ENCODE data around the gene CGNL1.

The CGNL1 gene

DNA sequence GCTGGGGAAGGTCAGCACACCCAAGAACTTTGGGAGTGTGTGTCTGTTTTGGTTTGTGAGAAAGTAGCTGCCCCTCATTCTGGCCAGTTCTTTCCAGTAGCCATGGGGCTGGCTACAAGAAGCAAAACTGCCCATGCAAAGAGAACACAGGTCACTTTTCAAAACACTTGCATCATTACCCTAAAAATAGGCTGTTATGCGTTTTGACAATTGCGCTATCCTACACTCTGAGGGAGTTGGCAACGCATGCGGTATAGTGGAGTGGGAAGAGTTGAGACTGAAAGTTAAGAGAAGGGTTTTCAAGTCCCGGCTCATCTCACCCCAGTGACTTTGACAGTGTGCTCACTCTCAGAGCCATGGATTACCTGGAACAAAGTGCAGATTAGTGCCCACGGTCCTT, 173.6 kb downstream of the CGNL1 start:
- no peak overlapping the region for H3K27ac ChIP-seq (ENCODE audit: low read length)
- H3K27me3 ChIP-seq (ENCODE audit: insufficient read depth, low read length, poor library complexity) = peaks cover 10% of the 10 kb centered on the region
- TF ChIP-seq, protein P1, sequence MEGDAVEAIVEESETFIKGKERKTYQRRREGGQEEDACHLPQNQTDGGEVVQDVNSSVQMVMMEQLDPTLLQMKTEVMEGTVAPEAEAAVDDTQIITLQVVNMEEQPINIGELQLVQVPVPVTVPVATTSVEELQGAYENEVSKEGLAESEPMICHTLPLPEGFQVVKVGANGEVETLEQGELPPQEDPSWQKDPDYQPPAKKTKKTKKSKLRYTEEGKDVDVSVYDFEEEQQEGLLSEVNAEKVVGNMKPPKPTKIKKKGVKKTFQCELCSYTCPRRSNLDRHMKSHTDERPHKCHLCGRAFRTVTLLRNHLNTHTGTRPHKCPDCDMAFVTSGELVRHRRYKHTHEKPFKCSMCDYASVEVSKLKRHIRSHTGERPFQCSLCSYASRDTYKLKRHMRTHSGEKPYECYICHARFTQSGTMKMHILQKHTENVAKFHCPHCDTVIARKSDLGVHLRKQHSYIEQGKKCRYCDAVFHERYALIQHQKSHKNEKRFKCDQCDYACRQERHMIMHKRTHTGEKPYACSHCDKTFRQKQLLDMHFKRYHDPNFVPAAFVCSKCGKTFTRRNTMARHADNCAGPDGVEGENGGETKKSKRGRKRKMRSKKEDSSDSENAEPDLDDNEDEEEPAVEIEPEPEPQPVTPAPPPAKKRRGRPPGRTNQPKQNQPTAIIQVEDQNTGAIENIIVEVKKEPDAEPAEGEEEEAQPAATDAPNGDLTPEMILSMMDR (IDR thresholded peaks at IDR 0.05; ENCODE audit: borderline replicate concordance, extremely low read depth, low read length, poor library complexity, severe bottlenecking) = no peak
- TF ChIP-seq EZH2 (IDR thresholded peaks at IDR 0.05; ENCODE audit: borderline replicate concordance, low read depth, low read length, severe bottlenecking) = no peak
- H3K9ac ChIP-seq (ENCODE audit: low read depth, low read length) = no peak overlapping the region
- no peak overlapping the region for H2AFZ ChIP-seq (ENCODE audit: low read depth, low read length)
- no peaks in the 10 kb centered on the region for H4K20me1 ChIP-seq (ENCODE audit: insufficient read depth, low read length)
- no peak overlapping the region for H3K4me3 ChIP-seq (ENCODE audit: low read depth in 1 of 2, low read length in 2 of 2)
- no peaks in the 10 kb centered on the region for H3K4me1 ChIP-seq (ENCODE audit: insufficient read depth, low read length)
- H3K79me2 ChIP-seq (ENCODE audit: insufficient read depth, low read length) = no peaks in the 10 kb centered on the region
- ATAC-seq (ENCODE audit: insufficient read depth, low read depth) (no peak), DNase-seq (no peak)
- no peaks in the 10 kb centered on the region for H3K9me3 ChIP-seq (ENCODE audit: insufficient read depth, low read length, severe bottlenecking)
- H3K4me2 ChIP-seq (ENCODE audit: insufficient read depth, low read length) = no peak overlapping the region
- no peaks in the 10 kb centered on the region for H3K36me3 ChIP-seq (ENCODE audit: insufficient read depth, low read length)

DNA sequence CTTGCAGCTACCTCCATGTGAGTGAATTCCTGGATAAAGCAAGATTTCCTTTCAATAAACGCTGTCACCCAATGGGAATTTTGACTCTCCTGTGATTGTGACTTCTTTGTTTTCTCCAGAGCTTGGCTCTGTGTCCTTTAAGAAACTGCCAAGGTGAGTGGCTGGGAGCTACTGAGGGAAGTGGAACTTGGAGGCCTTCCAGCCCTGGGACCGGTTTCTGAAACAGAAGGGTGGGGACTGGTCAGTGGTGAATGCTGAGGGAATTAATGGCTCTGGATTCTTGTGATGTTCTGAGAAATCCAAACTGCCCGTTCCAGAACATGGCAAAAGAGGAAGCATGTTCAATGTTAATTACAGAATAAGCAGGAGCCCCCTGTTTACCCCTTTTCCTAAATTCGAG, 174.3 kb downstream of the CGNL1 start:
- H2AFZ ChIP-seq (ENCODE audit: low read depth, low read length) = no peak overlapping the region
- H3K9ac ChIP-seq (ENCODE audit: low read depth, low read length) = no peak overlapping the region
- H3K79me2 ChIP-seq (ENCODE audit: insufficient read depth, low read length) = no peaks in the 10 kb centered on the region
- ATAC-seq (ENCODE audit: insufficient read depth, low read depth) (no peak), DNase-seq (no peak)
- no peak overlapping the region for H3K27ac ChIP-seq (ENCODE audit: low read length)
- no peaks in the 10 kb centered on the region for H3K36me3 ChIP-seq (ENCODE audit: insufficient read depth, low read length)
- H4K20me1 ChIP-seq (ENCODE audit: insufficient read depth, low read length) = no peaks in the 10 kb centered on the region
- H3K9me3 ChIP-seq (ENCODE audit: insufficient read depth, low read length, severe bottlenecking) = no peaks in the 10 kb centered on the region
- TF ChIP-seq, protein P1 (IDR thresholded peaks at IDR 0.05; ENCODE audit: borderline replicate concordance, extremely low read depth, low read length, poor library complexity, severe bottlenecking) = no peak
- no peak for TF ChIP-seq EZH2 (IDR thresholded peaks at IDR 0.05; ENCODE audit: borderline replicate concordance, low read depth, low read length, severe bottlenecking)
- peaks cover 10% of the 10 kb centered on the region for H3K27me3 ChIP-seq (ENCODE audit: insufficient read depth, low read length, poor library complexity)
- H3K4me3 ChIP-seq (ENCODE audit: low read depth in 1 of 2, low read length in 2 of 2) = no peak overlapping the region
- no peaks in the 10 kb centered on the region for H3K4me1 ChIP-seq (ENCODE audit: insufficient read depth, low read length)
- H3K4me2 ChIP-seq (ENCODE audit: insufficient read depth, low read length) = no peak overlapping the region

DNA sequence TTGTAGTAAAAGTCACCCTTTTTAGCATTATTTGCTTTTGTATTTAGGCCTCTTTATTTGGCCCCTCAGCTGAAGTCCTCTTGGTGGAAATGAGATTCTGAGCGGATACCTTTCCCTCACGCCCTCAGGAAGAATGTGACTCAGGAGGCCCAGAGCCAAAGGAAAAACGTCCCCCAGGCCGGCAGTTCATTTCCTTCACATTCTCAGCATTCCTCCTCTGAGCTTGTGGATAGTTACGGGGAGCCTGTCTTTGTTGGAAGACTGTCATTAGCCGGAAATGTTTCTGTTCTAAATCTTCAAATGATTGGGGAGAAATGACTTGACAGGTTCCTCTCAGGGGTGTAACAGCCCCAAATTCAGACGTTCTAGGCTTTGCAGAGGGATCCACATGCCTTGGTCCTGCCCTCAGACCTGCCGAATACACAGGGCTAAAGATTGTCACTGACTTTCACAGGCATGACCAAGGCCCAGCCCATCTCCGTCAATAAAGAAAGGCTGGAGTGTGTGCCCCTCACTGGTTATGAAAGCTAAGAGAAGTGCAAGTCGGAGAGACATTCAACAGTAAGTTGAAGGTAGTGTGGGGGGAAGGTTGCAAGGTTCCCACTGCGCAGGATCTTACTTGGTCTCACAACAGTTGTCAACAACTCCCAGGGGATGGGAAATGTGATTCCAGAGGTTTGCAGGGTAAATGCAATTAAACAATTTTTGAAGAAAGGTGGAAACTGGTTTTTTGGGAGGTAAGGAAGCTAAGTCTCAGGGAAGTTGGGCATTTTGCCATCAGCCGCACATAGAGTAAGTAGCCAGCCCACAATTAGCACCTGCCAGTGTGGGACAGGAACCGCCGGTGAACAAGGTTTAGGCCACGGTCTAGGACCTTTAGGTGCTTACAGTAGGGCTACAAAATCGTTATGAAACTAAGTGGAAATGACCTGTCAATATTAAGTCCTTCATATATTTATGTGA, 175.7 kb downstream of the CGNL1 start:
- TF ChIP-seq, protein P1 (IDR thresholded peaks at IDR 0.05; ENCODE audit: borderline replicate concordance, extremely low read depth, low read length, poor library complexity, severe bottlenecking) = no peak
- no peak for TF ChIP-seq EZH2 (IDR thresholded peaks at IDR 0.05; ENCODE audit: borderline replicate concordance, low read depth, low read length, severe bottlenecking)
- Histone ChIP-seq H3K9me3 (ENCODE audit: insufficient read depth, low read length, severe bottlenecking) (no peaks in the 10 kb centered on the region), H3K27me3 (ENCODE audit: insufficient read depth, low read length, poor library complexity) (peaks cover 10% of the 10 kb centered on the region), H3K79me2 (ENCODE audit: insufficient read depth, low read length) (no peaks in the 10 kb centered on the region), H4K20me1 (ENCODE audit: insufficient read depth, low read length) (no peaks in the 10 kb centered on the region), H3K9ac (ENCODE audit: low read depth, low read length) (no peak overlapping the region), H3K4me3 (ENCODE audit: low read depth in 1 of 2, low read length in 2 of 2) (no peak overlapping the region), H3K4me1 (ENCODE audit: insufficient read depth, low read length) (no peaks in the 10 kb centered on the region), H3K36me3 (ENCODE audit: insufficient read depth, low read length) (no peaks in the 10 kb centered on the region), H2AFZ (ENCODE audit: low read depth, low read length) (no peak overlapping the region), H3K27ac (ENCODE audit: low read length) (no peak overlapping the region), H3K4me2 (ENCODE audit: insufficient read depth, low read length) (no peak overlapping the region)
- ATAC-seq (ENCODE audit: insufficient read depth, low read depth) (no peak), DNase-seq (no peak)

All from DND-41 (cell line).